HTR-8/SVneo (cell line): ENCODE measurements around the gene CCDC136.

Source experiments
- DNase-seq: peaks from one replicate; pipeline ENCODE4 v3.0.0; 2011; ENCODE audit warnings: low spot score, mixed read lengths; ENCODE audit not compliant: insufficient read length
- FAIRE-seq: peaks from 2 replicates; lab custom pipeline; 2011; peaks lifted over from hg19 to GRCh38; lab: Jason Lieb, UNC

Gene CCDC136

DNA sequence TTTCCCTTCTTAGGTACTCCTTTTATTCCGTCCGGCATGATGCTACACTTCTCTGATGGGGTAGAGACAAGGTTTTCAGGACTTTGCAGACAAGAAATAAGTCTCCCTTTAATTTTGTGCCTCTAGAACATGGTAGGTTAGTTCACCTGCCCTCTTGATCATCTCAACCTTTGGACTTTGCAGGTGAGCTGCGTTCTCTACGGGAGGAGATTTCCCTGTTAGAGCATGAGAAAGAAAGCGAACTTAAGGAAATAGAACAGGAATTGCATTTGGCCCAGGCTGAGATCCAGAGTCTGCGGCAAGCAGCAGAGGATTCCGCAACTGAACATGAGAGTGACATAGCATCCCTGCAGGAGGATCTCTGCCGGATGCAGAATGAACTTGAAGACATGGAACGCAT is 9.2 kb downstream of the CCDC136 start:
- FAIRE-seq (no peak), DNase-seq (no peak)

DNA sequence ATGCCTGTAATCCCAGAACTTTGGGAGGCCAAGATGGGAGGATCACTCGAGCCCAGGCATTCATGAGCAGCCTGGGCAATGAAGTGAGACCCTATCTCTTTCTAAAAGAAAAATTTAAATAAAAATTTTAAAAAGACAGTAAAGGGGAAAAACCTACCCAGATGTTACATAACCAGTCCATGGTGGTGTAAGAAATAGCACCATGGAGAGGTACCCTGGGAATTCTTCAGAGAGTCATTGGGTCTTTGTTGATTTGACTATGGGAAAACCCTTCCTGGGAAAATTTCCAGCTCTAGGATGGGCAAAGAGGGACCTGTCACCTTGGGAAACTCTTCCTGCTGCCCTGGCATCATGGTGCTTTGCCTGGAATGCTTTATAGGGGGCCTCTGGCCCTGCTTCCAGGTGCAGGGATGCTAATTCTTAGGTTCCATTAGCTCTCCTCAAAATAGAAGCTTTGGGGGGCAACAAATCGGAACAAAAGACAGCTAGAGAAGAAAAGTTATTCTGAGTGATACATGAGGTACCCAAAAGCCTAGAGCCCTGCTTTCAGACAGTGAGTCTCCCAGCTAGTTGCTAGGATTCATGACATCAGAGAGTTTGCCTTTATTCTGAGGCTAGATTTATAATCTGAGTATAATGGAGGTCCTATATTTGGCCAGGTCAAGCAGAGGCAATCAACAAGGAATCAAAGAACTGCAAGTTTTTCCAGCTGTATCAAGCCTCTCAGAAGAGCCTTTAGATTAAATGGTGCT is 10.1 kb downstream of the CCDC136 start:
- DNase-seq (no peak), FAIRE-seq (no peak)

DNA sequence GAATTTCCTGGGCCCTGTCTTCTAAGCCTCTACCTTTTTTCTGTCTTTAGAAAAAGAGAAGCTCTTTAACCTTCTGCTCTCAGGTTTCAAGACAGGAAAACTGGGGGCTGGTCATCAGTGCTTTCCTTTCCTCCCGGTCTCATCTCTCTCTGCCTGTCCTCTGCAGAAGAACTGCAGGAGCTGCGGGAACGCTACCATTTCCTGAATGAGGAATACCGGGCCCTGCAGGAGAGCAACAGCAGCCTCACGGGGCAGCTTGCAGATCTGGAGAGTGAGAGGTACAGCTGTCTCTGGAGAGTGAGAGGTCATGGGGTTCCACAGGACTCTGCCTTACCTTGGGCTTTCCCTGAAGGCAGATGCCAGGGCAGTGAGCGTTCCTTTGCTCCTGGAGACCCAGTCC is 12.7 kb downstream of the CCDC136 start:
- no peak for DNase-seq
- no peak for FAIRE-seq

DNA sequence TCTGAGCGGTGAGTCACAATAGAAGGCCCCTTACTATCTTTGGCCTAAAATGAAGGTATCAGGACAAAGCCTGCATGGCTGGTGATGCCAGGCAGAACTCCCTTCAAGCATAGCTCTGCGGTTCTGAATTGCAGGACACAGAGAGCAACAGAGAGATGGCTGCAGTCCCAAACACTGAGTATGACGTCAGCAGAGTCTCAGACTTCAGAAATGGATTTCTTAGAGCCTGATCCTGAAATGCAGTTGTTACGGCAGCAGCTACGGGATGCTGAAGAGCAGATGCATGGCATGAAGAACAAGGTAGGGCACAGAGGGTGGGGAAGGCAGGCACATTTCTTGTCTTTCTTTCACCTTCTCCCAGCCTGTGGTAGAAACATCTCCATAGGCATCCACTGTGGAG is 13.5 kb downstream of the CCDC136 start:
- FAIRE-seq (no peak), DNase-seq (no peak)

DNA sequence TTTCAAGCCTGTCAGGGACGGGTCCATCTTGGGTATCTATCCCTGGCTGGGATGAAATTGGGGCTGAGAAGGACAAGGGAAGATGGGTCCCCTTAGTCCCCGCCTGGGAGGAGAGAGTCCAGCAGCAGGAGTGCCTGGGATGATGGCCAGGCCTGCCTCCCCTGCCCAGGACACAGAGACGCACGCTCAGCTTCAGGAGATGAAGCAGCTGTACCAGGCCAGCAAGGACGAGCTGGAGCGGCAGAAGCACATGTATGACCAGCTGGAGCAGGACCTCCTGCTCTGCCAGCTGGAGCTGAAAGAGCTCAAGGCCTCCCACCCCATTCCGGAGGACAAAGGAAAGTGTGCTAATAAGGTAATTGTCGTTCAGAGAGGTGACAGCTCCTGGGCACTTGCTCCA is 15.4 kb downstream of the CCDC136 start:
- DNase-seq (no peak), FAIRE-seq (no peak)

DNA sequence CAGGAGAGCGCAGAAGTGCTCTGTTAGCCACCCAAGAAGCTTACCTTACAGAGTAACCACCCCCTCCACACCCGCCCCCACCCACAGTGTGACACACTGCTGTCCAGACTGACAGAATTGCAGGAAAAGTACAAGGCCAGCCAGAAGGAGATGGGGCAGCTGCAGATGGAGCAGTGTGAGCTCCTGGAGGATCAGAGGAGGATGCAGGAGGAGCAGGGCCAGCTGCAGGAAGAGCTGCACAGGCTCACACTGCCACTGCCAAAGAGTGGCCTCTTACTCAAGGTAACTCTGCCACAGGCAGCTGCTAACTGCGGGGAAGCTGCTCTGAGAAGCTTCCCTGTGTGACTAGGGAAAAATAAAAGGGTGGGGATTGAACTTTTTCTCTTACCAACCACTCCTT is 17.6 kb downstream of the CCDC136 start:
- no peak for FAIRE-seq
- DNase-seq, result no peak

DNA sequence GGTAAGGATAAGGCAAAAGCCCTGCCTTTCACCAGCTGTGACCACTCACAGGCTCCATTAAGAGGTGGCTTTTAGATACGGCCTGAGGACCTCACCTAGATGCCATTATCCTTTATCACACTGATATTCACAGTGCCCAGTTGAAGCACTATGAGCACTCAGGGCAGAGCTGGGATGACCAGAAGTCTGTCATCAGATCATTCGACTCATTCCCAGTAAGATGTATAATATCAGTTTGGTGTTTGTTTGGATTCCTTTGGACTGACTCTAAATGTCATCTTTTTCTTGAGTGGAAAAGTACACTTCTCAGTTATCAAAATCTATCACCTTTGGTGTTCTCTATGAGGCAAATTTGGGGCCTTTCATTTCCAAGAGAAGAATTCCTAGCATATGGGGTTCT is 18.7 kb downstream of the CCDC136 start:
- FAIRE-seq (no peak), DNase-seq (no peak)

DNA sequence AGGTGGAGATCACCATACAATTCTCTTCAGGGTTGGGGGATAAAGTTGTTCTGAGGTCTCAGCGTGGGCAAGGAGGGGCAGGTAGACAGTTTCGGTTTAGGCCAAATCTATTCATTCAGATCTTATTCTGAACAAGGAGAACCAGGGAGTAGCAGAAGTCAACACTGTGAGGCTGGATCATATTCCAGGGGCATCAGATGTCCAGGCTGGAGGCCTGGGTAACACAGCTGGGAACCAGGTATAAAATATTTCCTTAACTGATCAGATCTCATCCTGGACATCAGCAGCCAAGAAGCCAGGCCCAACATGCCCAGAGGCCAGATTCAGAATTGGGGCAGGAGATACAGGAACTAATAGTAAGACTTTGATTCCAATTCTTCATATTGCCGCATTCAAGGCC is 19.2 kb downstream of the CCDC136 start:
- FAIRE-seq, result no peak
- no peak for DNase-seq

DNA sequence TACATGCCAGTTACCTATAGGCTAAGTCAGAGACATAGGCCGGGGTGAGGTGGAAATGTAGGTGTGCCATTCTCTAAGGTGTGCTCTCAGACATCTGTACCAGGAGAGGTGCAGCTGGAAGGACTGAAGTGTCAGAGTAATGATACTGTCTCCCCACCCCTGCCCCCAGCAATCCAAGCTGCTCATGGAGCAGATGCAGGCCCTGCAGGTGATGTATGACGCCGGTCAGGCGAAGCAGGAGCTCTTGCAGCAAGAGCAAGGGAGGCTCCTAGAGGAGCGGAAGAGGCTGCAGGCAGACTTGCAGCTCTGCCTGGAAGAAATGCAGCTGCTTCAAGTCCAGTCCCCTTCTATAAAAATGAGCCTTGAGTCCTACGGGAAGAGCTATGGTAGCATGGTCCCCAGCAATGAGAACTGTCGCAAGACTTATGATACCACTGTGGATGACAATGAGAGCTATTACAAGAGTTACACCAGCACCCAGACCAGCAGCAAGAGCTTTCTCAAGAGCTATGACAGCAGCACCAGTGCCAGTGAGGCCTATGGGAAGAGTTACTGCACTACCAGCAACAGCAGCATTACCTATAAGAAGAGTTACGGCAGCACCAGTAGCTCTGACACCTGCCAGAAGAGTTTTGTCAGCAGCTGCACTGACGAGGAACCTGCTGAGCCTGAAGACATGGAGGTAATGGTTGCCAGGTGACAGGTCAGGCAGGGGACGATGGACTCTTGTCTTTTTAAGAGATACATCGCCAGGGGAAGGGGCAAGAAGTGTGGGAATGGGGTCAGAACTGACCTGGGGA is 20.1 kb downstream of the CCDC136 start:
- no peak for DNase-seq
- FAIRE-seq, result no peak

DNA sequence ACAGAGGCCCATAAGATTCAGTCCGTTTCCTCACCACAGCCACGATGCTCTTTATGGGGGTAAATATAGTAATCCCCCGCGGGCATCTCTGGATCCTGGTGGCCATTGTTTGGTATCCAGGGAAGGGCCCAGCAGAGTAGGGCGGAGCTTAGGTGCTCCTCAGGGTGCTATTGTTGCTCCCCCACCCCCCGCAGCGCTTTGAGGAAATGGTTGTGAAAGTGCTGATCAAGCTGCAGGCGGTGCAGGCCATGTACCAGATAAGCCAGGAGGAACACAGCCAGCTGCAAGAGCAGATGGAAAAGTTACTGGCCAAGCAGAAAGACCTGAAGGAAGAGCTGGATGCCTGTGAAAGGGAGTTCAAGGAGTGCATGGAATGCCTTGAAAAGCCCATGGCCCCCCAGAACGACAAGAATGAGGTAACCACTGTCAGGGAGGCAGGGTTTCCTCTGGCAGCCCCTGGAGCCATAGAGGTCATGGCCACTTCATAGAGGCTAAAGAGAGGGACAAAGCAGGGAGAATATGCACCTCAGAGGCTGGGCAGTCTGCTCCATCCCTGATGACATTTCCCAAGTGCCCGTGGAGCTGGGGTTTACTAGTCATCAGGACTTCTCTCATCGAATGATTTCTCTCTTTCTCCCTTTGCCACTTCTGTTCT is 20.9 kb downstream of the CCDC136 start:
- FAIRE-seq, result no peak
- DNase-seq, result no peak

DNA sequence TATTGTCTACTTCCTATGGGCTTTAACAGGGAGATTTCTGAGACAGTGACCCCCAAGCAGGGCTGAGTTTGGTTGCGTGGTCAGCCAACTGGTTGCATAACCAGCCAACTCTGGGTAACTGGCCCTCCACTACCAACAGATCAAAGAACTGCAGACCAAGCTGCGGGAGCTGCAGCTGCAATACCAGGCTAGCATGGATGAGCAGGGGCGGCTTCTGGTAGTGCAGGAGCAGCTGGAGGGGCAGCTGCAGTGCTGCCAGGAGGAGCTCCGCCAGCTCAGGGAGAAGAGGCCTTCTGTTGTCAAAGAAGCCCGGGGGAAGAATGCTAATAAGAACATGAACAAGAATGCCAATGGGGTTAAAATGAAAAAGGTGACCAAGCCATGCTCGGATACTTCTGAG is 22.7 kb downstream of the CCDC136 start:
- DNase-seq (no peak), FAIRE-seq (no peak)

DNA sequence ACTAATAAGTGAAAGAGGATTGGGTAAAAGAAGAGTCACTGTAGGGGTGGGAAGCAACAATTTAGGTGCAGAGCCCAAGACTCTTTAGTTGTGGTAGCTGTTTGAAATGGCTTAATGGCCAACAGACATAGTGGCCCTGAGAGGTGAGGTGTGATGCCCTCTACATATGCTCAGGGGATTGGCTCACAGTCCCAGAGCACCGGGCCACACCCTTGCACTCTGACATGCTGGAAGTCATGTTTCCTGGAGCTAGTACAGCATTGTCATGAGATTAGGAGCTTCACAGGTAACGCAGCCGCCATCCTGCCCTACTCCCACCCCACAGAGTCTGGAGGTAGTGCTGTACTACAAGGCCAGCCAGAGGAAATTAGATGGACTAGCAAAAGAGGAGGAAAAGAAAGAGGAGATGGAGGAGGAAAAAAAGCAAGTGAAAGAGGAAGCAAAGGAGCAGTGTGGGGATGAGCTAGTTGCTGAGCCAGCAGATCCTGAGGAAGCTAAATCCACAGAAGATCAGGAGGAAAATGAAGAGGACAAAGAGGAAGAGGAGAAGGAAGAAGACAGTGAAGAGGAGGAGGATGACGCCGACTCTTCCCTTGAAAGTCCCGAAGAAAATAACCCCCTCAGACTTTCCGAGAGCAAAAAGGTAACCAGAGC is 23.6 kb downstream of the CCDC136 start:
- DNase-seq, result no peak
- no peak for FAIRE-seq

DNA sequence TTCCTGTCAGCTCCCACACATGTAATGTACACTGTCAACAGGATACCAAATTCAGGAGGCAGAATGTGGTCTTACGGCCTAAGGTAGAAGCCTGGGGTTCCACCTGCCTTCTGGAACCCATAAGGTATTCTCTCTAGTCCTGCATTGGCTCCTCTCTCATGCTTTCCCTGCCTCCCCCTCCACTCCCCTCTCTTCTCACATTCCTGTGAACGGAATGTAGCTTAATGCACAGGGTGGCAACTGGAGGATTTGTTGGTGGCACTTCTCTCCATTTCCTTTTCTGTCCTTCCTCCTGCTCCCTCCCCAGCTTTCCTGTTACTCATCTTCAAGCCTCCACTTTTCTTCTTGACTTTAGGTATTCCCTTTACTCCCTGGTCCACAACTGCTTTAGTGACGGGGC is 26.9 kb downstream of the CCDC136 start:
- FAIRE-seq, result no peak

DNA sequence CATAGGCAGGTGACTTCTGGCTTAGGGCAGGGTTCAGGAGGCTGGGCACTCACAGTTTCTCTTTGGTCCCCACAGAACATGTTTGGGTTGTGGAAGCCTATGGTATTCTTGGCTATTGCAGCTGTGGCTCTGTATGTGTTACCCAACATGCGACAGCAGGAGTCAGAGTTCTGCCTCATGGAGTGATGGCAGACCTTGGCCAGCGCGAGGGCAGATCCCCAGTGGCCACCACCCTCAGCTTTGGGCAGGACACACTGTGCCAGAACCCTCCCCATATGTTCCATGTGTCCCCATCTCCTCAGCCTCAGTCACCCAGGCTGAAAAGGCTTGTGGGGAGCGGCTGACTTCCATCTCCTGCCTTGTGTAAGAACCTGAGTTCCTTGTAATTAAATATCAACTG is 30.0 kb downstream of the CCDC136 start:
- DNase-seq (no peak), FAIRE-seq (no peak)

More for the DNA sequence above, 26.9 kb downstream of the CCDC136 start:
- DNase-seq, result no peak

DNA sequence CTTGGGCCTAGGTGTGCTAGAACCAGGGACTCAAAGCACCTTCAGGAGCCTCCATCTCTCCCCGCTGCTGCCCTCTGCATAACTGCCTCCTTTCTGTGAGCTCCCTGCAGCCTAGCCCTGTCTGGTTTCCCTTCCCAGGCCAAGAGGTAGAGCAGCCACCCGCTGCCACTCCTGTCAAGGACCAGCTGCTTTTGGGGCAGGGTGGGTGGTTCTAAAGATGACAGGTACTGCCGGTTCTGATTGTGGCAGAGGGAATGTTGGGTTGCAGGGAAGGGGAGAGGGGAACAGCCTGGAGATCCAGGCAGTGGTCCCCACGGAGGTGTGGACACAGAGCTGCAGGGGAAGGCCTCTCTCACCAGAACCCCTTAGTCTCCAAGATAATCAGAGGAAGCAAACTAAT is 34.7 kb downstream of the CCDC136 start:
- no peak for DNase-seq
- no peak for FAIRE-seq

DNA sequence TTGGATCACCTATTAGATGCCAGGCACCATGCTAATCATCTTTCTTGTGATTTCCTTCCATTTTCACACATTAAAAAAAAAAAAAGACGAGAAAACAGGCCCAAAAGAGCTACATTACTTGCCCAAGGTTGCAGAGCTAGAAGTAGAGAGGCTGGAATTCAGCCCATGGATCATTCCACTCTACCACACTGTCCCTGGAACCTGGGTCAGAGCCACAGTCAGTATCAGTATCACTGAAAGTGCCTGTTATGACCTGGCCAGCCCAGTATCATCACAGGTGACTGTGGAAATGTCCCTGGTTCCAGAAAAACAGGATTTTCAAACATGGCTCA is 35.1 kb downstream of the CCDC136 start:
- FAIRE-seq (no peak), DNase-seq (no peak)

DNA sequence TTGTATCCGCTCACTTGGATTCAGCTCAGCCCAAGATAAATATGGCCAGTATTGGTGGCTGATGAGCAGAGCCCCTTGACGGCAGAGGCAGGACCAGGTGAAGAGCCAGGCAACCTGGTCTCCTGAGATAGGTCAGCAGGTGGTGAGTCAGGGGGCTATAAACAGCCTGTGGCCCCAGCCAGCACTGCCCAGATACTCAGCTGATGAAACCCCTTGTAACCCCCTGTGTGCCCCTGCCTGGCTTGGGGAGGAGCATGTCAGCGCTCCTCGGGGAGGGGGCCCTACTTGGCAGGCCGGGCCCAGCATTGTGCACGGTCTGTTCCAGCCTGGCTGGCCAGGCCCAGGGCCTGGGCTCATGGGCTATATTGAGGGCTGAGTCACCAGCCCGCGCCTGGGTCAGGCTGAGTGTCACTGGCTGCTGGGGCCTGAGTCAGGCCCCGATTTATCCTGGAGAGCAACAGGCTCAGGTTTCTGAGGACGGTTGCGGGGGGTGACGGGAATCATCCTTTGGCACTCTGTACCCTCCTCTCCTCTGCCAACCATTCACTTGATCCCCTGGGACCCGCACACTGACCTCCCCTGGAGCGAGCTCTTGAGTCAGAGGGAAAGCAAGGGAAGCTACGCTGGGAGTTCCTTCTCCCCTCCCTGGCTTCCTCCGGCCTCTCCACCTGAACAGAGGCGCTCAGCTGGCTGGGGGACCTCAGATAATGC is 35.6 kb downstream of the CCDC136 start:
- FAIRE-seq (peak; percentile 40), DNase-seq (peak; percentile 63)

DNA sequence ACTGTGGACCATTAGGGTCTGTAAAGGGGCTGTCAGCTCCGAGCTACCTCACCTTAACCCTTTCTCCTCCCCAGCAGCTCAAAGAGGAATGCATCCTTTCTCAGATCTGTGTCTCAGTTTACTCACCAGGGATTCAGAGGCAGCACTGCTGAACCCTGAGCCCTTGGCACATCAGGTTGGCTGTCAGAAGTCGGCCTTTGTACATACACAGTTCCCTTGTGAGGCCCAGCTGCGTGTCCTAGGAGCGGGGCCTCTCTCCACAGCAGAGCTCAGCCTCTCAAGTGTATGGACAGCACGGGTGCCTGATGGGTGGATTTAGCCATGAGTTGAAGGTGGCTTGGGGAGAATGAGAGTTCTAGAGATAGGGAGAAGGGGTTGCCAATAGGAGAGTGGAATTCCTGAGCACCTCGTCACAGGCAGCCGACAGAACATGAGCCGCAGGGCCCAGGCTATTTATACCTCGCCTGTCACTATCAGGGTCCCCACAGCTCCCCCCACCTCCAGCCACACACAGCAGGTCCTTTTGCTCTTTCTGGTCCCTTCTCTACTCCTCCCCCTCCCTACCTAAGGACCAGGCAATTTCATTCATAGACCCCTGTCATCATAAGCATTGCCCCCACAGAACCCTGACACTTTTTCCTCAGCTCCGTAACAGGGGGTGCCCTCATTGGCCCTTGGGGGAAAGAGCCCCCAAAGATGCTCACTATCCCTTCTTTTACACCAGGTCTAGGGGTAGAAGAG is 36.4 kb downstream of the CCDC136 start:
- FAIRE-seq, result peak; percentile 23
- DNase-seq, result peak; percentile 41

DNA sequence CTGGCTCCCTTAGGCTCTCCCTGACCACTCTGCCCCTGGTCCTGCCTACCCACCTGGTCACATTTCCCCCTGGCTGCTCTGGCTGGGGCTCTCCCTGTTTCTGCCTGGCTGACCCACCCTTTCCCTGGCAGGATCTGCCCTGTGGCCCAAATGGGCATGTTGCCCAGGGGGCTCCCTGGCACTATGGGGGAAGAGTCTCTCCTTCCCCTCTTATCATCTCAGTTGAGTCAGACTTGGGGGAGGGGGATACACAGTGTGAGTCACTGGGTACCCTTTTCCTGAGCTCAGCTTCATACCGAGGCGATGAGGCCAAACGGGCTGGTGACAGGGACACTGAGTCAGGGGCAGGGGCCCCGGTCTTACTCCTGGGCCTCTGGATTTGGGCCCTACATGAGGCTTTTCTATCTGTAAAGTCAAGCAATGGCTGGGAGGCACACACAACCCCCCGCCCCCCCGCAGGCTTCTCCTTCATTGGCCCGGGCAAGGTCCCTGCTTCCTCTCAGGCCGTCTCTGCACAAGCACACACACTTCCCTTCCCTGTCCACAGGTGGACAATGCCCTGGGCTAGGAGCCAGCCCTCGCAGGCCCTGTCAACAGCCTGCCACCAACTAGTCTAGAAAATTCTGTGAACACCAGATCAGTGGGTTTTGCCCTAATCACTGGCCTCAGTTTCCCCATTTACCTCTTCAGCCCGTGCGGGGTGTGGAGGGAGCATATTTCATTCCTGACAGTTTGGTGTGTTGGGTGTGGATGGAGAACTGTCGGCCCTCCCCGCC is 37.8 kb downstream of the CCDC136 start:
- DNase-seq (peak; percentile 48), FAIRE-seq (no peak)
